ENCODE data around the gene VAC14.
"Not testable (repeated sequence)": the region's sequence is repeated elsewhere in the genome, so short reads cannot be mapped to it uniquely, and the experiment has no call there.

Gene VAC14

DNA sequence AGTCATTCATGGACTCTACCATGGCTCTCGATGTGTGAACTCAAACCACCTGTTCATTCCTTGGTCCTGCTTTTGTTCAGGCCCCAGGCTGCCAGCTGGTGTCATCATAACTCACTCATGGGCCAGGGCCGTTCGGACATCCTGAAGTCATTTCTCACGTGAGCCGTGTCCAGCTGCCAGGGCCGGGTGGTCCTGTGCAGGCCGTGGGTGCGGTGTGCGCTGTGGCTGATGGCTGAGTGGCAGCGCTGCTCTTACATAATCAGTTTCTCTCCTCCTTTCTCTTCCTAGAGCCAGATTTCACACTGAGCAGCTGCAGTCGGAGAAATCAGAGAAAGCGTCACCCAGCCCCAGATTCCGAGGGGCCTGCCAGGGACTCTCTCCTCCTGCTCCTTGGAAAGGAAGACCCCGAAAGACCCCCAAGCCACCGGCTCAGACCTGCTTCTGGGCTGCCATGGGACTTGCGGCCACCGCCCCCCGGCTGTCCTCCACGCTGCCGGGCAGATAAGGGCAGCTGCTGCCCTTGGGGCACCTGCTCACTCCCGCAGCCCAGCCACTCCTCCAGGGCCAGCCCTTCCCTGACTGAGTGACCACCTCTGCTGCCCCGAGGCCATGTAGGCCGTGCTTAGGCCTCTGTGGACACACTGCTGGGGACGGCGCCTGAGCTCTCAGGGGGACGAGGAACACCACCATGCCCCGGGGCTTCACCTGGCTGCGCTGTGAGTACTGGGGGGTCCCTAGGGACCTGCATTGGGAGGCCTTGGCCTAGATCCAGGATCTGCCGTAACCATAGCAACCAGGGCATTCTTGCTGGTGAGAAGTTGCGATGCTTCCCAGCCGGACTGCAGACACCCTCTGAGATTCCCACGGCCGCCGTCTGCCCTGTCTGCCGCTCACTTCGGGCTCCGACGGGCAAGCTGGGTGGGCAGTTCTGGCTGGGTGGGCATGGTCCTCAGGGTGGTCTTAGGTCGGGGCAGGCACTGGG, 154.4 kb downstream of the VAC14 start, which contains the start of gene IL34:
Gene IL34 (plus strand): TSS at position 300 of the 982 bp plus-strand sequence. CDS start 389 bp downstream, at position 689.
- DNase-seq (ENCODE audit: low read depth in 2 of 2), result no peak

GRCh38 chr16:70644763-70645597, 156.0 kb downstream of the VAC14 start:
- DNase-seq (ENCODE audit: low read depth in 2 of 2), result no peak

GRCh38 chr16:70643264-70643663, 157.7 kb downstream of the VAC14 start:
- not testable (repeated sequence) for DNase-seq (ENCODE audit: low read depth in 2 of 2)

DNA sequence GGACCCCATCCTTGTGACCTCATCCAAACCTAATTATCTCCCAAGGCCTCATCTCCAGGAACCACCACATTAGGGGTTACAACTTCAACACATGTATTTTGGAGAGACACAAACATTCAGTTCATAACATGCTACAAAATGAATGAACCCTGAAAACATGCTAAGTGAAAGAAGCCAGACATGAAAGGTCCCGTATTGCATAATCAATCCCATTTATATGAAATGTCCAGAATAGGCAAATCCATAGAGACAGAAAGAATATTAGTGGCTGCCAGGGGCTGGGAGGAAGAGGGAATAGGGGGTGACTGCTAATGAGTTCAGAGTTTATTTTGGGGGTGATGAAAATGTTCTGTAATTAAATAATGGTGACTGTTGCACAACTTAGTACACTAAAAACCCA, 158.3 kb downstream of the VAC14 start:
- DNase-seq (ENCODE audit: low read depth in 2 of 2), result no peak

DNA sequence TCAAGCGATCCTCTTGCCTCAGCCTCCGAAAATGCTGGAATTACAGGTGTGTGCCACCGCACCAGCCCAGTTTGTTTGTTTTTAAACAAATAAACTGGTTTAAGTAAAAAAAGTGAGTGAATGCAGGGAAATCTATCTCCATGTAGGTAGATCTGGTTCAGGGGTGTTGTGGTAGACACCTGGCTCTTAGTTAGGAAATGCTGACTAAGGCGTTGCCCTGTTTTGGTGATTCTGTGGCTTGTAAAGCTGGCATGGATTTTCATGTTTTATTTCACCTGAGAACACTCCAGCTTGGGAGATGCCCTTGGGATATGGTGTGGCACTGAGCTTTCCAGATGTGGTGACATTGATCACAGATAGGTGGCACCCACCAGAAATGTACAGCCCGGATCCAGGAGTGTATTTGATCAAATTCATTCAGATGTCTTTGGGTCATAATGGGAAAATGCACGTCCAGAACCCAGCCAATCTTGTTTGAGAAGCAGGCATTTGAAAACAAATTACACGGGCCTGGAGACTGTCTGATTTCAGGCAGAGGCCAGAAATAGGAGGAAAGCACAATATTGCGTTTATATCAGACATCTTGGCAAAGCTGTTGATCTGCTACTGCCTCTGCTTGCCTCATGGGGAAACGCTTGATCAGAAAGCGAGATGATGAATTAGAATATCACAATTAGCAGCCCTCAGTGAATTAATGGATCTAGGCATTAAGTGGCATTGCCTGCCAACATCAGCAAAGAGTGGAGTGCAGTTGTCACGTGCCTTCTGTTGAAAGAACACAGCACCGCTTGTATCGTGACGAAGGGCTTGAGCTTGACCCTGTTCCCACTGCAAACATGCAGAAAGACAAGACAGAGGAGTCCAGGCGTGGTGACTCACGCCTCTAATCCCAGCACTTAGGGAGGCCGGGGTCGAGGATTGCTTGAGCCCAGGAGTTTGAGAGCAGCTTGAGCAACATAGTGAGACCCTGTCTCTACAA, 161.9 kb downstream of the VAC14 start:
- no peak for DNase-seq (ENCODE audit: low read depth in 2 of 2)

Data from stimulated activated CD8-positive, alpha-beta memory T cell treated with anti-CD3 and anti-CD28 coated beads, Interleukin-2, amount 100 ng/mL, for 48 hours (primary cell).